Right forelimb (tissue), 1 donor: ENCODE data around the gene UACA.
"Not testable (repeated sequence)": the region's sequence is repeated elsewhere in the genome, so short reads cannot be mapped to it uniquely, and the experiment has no call there.

ENCODE experiments used
- DNase-seq: peaks from one replicate; pipeline ENCODE4 v3.0.0-alpha.2; 2018

The UACA gene

GRCh38 chr15:70617076-70617910, 146.1 kb downstream of the UACA start:
- no peak for DNase-seq

DNA sequence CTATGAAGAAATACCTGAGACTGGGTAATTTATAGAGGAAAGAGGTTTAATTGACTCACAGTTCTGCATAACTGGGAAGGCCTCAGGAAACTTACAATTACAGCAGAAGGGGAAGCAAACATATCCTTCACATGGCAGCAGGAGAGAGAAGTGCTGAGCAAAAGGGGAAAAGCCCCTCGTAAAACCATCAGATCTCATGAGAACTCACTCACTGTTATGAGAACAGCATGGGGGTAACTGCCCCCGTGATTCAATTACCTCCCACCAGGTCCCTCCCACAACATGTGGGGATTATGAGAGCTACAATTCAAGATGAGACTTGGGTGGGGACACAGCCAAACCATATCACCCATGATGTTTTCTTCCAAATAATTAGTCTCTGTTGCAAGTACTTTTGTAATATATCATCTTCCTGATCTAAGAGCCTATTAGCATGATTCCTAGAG, 147.0 kb downstream of the UACA start:
- not testable (repeated sequence) for DNase-seq

GRCh38 chr15:70615435-70616310, 147.7 kb downstream of the UACA start:
- no peak for DNase-seq

DNA sequence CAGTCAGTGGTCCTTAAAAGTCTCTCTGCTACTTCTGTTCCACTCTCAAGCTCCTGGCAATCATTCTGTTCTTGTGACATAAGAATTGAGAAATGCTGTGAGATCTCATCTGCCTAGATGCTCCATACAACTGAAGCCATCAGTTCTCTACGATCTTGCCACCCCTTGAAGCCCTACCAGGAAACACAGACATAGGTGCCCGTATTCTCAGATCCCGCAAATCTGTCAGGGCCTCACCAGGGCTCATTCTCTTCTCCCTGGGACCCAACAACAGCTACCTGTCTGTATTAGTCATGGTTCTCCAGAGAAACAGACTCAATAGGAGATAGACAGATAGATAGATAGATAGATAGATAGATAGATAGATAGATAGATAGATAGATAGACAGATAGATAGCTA, 149.1 kb downstream of the UACA start:
- DNase-seq: no peak

DNA sequence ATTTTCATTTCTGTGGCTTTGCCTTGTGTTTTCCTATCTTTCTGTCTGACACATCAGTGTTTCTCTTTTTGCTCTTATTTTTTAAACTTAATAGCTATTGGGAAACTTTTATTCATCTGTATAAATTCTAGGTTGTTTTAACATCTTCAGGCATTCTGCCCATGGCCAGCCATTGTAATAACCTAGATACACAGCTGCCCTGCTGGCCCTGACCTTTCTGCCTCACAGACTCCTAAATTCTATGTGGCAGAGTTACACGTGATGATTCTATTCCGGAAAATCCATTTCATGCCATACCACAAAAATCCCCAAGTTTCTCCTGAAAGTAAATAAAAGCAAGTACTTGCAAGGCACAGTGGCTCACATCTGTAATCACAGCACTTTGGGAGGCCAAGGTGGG, 150.1 kb downstream of the UACA start:
- DNase-seq: no peak

GRCh38 chr15:70611286-70611685, 152.1 kb downstream of the UACA start:
- no peak for DNase-seq

GRCh38 chr15:70610541-70610940, 152.8 kb downstream of the UACA start:
- DNase-seq: no peak

GRCh38 chr15:70609889-70610288, 153.5 kb downstream of the UACA start:
- DNase-seq: no peak

- peak; percentile 69 for DNase-seq
Observed at GRCh38 chr15:70608144-70608543, 155.2 kb downstream of the UACA start.

- peak; percentile 96 for DNase-seq
Observed at GRCh38 chr15:70605606-70606410, 157.6 kb downstream of the UACA start.

DNA sequence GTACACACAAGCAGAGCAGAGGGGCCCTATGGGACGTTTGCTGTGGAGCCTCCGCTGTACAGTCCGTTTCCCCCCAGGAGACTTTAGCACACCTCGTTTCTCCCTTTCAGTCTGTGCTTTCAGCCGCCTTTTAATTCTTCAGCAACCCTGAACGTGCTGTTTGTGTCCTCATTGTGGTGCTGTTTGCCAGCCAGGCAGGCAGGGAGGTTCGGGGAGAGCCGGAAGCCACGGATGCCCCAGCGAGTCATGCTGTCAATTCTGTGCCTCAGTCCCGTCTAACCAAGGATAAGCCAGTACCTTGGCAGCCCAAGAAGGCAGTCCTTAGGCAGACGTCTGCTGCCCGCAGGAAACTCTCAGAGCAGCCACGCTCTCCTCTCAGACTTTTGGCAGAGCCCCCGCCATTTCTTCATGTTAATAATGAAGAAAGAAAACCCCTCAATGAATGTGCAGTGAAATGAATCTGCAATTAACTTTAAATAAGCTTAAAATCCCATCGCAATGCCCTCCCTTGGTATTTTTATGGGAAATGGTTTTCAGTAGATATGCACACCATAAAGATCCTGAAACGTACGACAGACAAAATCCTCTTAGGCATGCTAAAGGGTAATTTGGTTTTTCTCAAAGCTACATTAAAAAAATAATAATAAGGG, 158.6 kb downstream of the UACA start:
- no peak for DNase-seq
